ENCODE measurements around the gene MICB. TPM values are rescaled to one million over a fixed set of nuclear protein-coding genes. Genes with fewer than 3 reads are reported as not detected.
A peak's percentile ranks its signal among the peaks of the same experiment; 100 is the strongest.

Gene MICB
- total and polyA plus RNA-seq, 9 of the 15 experiments (the other 6 are each of a cell fraction or from before 2014, with no cell fraction given), result 13.3 to 34.5 (median 19.8) TPM

DNA sequence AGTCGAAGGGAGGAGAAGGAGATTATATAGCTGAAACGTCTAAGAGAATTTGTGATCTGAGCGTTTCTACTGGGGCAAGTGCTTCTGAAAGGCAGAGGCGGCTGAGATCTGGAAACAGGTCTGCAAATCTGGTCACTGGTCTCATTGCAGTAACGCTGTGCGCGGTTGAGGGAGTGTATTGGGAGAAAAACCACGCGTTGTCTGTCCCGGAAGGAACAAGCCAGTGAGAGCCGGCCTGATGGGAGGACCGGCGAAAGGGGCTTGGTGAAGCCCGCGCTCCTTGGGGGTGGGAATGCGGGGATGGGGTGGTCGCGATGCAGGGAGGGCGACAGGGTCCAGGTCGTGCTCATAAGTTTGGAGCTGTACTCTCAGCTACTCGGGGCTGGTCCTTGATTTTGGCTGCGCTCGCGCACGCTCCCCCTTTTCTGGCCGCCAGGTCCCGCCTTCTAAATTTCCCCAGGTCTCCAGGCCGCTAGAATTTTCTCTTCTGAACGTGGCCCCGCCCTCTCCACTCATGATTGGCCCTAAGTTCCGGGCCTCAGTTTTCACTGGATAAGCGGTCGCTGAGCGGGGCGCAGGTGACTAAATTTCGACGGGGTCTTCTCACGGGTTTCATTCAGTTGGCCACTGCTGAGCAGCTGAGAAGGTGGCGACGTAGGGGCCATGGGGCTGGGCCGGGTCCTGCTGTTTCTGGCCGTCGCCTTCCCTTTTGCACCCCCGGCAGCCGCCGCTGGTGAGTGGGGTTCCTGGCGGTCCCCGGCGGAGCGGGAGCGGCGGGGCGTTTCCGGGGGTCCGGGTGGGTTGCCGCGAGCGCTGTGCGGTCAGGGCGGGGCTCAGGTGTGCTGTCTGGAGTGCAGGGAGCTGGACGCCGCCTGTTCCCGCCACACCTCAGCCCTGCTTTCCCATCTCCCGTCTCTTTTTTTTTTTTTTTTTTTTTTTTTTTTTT lies at the start of gene MICB (continued):
- TF ChIP-seq, protein P1, sequence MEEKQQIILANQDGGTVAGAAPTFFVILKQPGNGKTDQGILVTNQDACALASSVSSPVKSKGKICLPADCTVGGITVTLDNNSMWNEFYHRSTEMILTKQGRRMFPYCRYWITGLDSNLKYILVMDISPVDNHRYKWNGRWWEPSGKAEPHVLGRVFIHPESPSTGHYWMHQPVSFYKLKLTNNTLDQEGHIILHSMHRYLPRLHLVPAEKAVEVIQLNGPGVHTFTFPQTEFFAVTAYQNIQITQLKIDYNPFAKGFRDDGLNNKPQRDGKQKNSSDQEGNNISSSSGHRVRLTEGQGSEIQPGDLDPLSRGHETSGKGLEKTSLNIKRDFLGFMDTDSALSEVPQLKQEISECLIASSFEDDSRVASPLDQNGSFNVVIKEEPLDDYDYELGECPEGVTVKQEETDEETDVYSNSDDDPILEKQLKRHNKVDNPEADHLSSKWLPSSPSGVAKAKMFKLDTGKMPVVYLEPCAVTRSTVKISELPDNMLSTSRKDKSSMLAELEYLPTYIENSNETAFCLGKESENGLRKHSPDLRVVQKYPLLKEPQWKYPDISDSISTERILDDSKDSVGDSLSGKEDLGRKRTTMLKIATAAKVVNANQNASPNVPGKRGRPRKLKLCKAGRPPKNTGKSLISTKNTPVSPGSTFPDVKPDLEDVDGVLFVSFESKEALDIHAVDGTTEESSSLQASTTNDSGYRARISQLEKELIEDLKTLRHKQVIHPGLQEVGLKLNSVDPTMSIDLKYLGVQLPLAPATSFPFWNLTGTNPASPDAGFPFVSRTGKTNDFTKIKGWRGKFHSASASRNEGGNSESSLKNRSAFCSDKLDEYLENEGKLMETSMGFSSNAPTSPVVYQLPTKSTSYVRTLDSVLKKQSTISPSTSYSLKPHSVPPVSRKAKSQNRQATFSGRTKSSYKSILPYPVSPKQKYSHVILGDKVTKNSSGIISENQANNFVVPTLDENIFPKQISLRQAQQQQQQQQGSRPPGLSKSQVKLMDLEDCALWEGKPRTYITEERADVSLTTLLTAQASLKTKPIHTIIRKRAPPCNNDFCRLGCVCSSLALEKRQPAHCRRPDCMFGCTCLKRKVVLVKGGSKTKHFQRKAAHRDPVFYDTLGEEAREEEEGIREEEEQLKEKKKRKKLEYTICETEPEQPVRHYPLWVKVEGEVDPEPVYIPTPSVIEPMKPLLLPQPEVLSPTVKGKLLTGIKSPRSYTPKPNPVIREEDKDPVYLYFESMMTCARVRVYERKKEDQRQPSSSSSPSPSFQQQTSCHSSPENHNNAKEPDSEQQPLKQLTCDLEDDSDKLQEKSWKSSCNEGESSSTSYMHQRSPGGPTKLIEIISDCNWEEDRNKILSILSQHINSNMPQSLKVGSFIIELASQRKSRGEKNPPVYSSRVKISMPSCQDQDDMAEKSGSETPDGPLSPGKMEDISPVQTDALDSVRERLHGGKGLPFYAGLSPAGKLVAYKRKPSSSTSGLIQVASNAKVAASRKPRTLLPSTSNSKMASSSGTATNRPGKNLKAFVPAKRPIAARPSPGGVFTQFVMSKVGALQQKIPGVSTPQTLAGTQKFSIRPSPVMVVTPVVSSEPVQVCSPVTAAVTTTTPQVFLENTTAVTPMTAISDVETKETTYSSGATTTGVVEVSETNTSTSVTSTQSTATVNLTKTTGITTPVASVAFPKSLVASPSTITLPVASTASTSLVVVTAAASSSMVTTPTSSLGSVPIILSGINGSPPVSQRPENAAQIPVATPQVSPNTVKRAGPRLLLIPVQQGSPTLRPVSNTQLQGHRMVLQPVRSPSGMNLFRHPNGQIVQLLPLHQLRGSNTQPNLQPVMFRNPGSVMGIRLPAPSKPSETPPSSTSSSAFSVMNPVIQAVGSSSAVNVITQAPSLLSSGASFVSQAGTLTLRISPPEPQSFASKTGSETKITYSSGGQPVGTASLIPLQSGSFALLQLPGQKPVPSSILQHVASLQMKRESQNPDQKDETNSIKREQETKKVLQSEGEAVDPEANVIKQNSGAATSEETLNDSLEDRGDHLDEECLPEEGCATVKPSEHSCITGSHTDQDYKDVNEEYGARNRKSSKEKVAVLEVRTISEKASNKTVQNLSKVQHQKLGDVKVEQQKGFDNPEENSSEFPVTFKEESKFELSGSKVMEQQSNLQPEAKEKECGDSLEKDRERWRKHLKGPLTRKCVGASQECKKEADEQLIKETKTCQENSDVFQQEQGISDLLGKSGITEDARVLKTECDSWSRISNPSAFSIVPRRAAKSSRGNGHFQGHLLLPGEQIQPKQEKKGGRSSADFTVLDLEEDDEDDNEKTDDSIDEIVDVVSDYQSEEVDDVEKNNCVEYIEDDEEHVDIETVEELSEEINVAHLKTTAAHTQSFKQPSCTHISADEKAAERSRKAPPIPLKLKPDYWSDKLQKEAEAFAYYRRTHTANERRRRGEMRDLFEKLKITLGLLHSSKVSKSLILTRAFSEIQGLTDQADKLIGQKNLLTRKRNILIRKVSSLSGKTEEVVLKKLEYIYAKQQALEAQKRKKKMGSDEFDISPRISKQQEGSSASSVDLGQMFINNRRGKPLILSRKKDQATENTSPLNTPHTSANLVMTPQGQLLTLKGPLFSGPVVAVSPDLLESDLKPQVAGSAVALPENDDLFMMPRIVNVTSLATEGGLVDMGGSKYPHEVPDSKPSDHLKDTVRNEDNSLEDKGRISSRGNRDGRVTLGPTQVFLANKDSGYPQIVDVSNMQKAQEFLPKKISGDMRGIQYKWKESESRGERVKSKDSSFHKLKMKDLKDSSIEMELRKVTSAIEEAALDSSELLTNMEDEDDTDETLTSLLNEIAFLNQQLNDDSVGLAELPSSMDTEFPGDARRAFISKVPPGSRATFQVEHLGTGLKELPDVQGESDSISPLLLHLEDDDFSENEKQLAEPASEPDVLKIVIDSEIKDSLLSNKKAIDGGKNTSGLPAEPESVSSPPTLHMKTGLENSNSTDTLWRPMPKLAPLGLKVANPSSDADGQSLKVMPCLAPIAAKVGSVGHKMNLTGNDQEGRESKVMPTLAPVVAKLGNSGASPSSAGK (IDR thresholded peaks at IDR 0.05), result peak; percentile 46
- TF ChIP-seq RB1 (IDR thresholded peaks at IDR 0.05; ENCODE audit: low read depth) (peak; percentile 51; the same call in 1 of the 2 replicates), TRIM28 (IDR thresholded peaks at IDR 0.05) (no peak), NONO (IDR thresholded peaks at IDR 0.05; ENCODE audit: low read depth in 2 of 2, low read length in 1 of 2) (0 out of 4 replicates have a peak, but pooled peaks of 1 of the 2 experiments have one; percentile 43), CEBPZ (IDR thresholded peaks at IDR 0.05; ENCODE audit: borderline replicate concordance, low read depth, low read length) (no peak), SMAD4 (CRISPR knock-in tag; conservative IDR thresholded peaks at IDR 0.05) (peak; percentile 10), POLR2A (conservative IDR thresholded peaks at IDR 0.05) (peak; percentile 79), TBP (optimal IDR thresholded peaks at IDR 0.05; ENCODE audit: low read depth, low read length) (peak; percentile 93), ATF7 (IDR thresholded peaks at IDR 0.05) (peak; percentile 93), EP400 (IDR thresholded peaks at IDR 0.05) (0 out of 2 replicates have a peak, but pooled peaks have one; percentile 30), BCOR (IDR thresholded peaks at IDR 0.05) (0 out of 2 replicates have a peak, but pooled peaks have one; percentile 39), KDM1A (IDR thresholded peaks at IDR 0.05) (peak; percentile 33 to 52; a peak in 3 of 4 replicates)

Data from K562 (cell line).